ENCODE measurements around the gene GNB2. TPM values are rescaled to one million over a fixed set of nuclear protein-coding genes. Genes with fewer than 3 reads are reported as not detected.
A peak's percentile ranks its signal among the peaks of the same experiment; 100 is the strongest.
"Not testable (repeated sequence)": the region's sequence is repeated elsewhere in the genome, so short reads cannot be mapped to it uniquely, and the experiment has no call there.

GNB2 gene
- total RNA-seq, 1 donor from 2014 or later, result 229 TPM

- DNase-seq (ENCODE audit: low read depth, low spot score), result no peak
- H3K4me3 Mint-ChIP-seq, result peak overlapping the region; percentile 49
- H3K27me3 Mint-ChIP-seq (ENCODE audit: low read depth), result peaks cover 5% of the 10 kb centered on the region
- H3K4me1 Mint-ChIP-seq, result peaks cover 14% of the 10 kb centered on the region
- no peak for TF ChIP-seq CTCF (conservative IDR thresholded peaks at IDR 0.05)
- peaks cover 6% of the 10 kb centered on the region for H3K36me3 Mint-ChIP-seq (ENCODE audit: low read depth)
- H3K27ac Mint-ChIP-seq (ENCODE audit: unreplicated experiment), result no peak overlapping the region
- H3K9me3 Mint-ChIP-seq, result no peaks in the 10 kb centered on the region
Observed at GRCh38 chr7:100711369-100711768, 37.8 kb downstream of the GNB2 start.

GRCh38 chr7:100714725-100715124, 41.2 kb downstream of the GNB2 start:
- no peak for TF ChIP-seq CTCF (conservative IDR thresholded peaks at IDR 0.05)
- DNase-seq (ENCODE audit: low read depth, low spot score), result no peak
- Mint-ChIP-seq H3K9me3 (peaks cover 9% of the 10 kb centered on the region), H3K27me3 (ENCODE audit: low read depth) (peaks cover 28% of the 10 kb centered on the region), H3K36me3 (ENCODE audit: low read depth) (peaks cover 11% of the 10 kb centered on the region), H3K27ac (ENCODE audit: unreplicated experiment) (no peak overlapping the region), H3K4me3 (no peak overlapping the region), H3K4me1 (no peaks in the 10 kb centered on the region)

- H3K27me3 Mint-ChIP-seq (ENCODE audit: low read depth), result peaks cover 48% of the 10 kb centered on the region
- H3K27ac Mint-ChIP-seq (ENCODE audit: unreplicated experiment); DNase-seq (ENCODE audit: low read depth, low spot score); H3K9me3 Mint-ChIP-seq; H3K4me1 Mint-ChIP-seq; H3K4me3 Mint-ChIP-seq: not testable (repeated sequence)
- peaks cover 11% of the 10 kb centered on the region for H3K36me3 Mint-ChIP-seq (ENCODE audit: low read depth)
Observed at GRCh38 chr7:100717073-100717472, 43.5 kb downstream of the GNB2 start.

- Mint-ChIP-seq H3K27me3 (ENCODE audit: low read depth) (peaks cover 71% of the 10 kb centered on the region), H3K9me3 (peaks cover 9% of the 10 kb centered on the region), H3K4me1 (no peaks in the 10 kb centered on the region), H3K36me3 (ENCODE audit: low read depth) (peaks cover 8% of the 10 kb centered on the region), H3K27ac (ENCODE audit: unreplicated experiment) (no peak overlapping the region), H3K4me3 (peak overlapping the region; percentile 41)
- DNase-seq (ENCODE audit: low read depth, low spot score), result no peak
- TF ChIP-seq CTCF (conservative IDR thresholded peaks at IDR 0.05), result no peak
Observed at GRCh38 chr7:100719523-100720278, 46.2 kb downstream of the GNB2 start.

- no peak for TF ChIP-seq CTCF (conservative IDR thresholded peaks at IDR 0.05)
- H3K4me1 Mint-ChIP-seq, result no peaks in the 10 kb centered on the region
- H3K4me3 Mint-ChIP-seq, result peak within 1 kb of the TSS; percentile 41
- DNase-seq (ENCODE audit: low read depth, low spot score), result no peak
- H3K27me3 Mint-ChIP-seq (ENCODE audit: low read depth), result peaks cover 74% of the 10 kb centered on the region
- H3K27ac Mint-ChIP-seq (ENCODE audit: unreplicated experiment), result no peak within 1 kb of the TSS
- peaks cover 8% of the 10 kb centered on the region for H3K36me3 Mint-ChIP-seq (ENCODE audit: low read depth)
- peaks cover 9% of the 10 kb centered on the region for H3K9me3 Mint-ChIP-seq
Observed at GRCh38 chr7:100720279-100720670, 46.7 kb downstream of the GNB2 start, which contains the start of gene EPO. Gene EPO (plus strand): TSS chr7:100720468. CDS start chr7:100720981, 513 bp downstream.
